Measurements from ENCODE around the gene LIAS. TPM values are rescaled to one million over a fixed set of nuclear protein-coding genes. Genes with fewer than 3 reads are reported as not detected.
"Not testable (repeated sequence)": the region's sequence is repeated elsewhere in the genome, so short reads cannot be mapped to it uniquely, and the experiment has no call there.

LIAS gene
- total RNA-seq, 1 experiment from 2014 or later, result 23.1 TPM

GRCh38 chr4:39505581-39505980, 46.7 kb downstream of the LIAS start:
- Mint-ChIP-seq H3K4me3 (no peak overlapping the region), H3K36me3 (peaks cover 90% of the 10 kb centered on the region), H3K27me3 (ENCODE audit: low read depth) (no peaks in the 10 kb centered on the region), H3K27ac (no peak overlapping the region), H3K9me3 (no peaks in the 10 kb centered on the region), H3K4me1 (no peaks in the 10 kb centered on the region)
- ChIA-PET CTCF (no interaction called here), POLR2A (interaction anchor here (1.5 kb wide), 1 partner anchor 47 kb away, joined by 3 read pairs; the partner anchor contains the start of genes LIAS and RPL9)
- DNase-seq (ENCODE audit: low spot score) (no peak), ATAC-seq (no peak)
- TF ChIP-seq PRDM15 (CRISPR knock-in tag; IDR thresholded peaks at IDR 0.05) (no peak), RELA (CRISPR knock-in tag; IDR thresholded peaks at IDR 0.05; ENCODE audit: borderline replicate concordance) (no peak), EMX1 (CRISPR knock-in tag; IDR thresholded peaks at IDR 0.05) (no peak), ZBTB43 (CRISPR knock-in tag; IDR thresholded peaks at IDR 0.05) (no peak), FOXK1 (CRISPR knock-in tag; IDR thresholded peaks at IDR 0.05) (no peak)

GRCh38 chr4:39510348-39510929, 51.6 kb downstream of the LIAS start:
- TF ChIP-seq GRHL2 (CRISPR knock-in tag; IDR thresholded peaks at IDR 0.05; ENCODE audit: insufficient replicate concordance, severe bottlenecking), result no peak
- POLR2A ChIA-PET, result no interaction called here
- DNase-seq (ENCODE audit: low spot score) (no peak), ATAC-seq (no peak)
- peaks cover 73% of the 10 kb centered on the region for H3K36me3 Mint-ChIP-seq
- H3K4me1 Mint-ChIP-seq, result no peaks in the 10 kb centered on the region
- no peaks in the 10 kb centered on the region for H3K9me3 Mint-ChIP-seq
- H3K27me3 Mint-ChIP-seq (ENCODE audit: low read depth), result no peaks in the 10 kb centered on the region
- no peak overlapping the region for H3K4me3 Mint-ChIP-seq
- CTCF ChIA-PET, result interaction anchor here (0.5 to 1.3 kb wide), 3 partner anchors 17 to 49 kb away, joined by 3 read pairs; partner anchors contain the start of gene UGDH
- no peak overlapping the region for H3K27ac Mint-ChIP-seq

GRCh38 chr4:39514266-39514665, 55.4 kb downstream of the LIAS start:
- CTCF ChIA-PET; H3K4me1 Mint-ChIP-seq; DNase-seq (ENCODE audit: low spot score); POLR2A ChIA-PET; H3K27ac Mint-ChIP-seq; H3K9me3 Mint-ChIP-seq; H3K27me3 Mint-ChIP-seq (ENCODE audit: low read depth); H3K4me3 Mint-ChIP-seq; ATAC-seq: not testable (repeated sequence)
- peaks cover 59% of the 10 kb centered on the region for H3K36me3 Mint-ChIP-seq

GRCh38 chr4:39514888-39515401, 56.1 kb downstream of the LIAS start:
- DNase-seq (ENCODE audit: low spot score) (no peak), ATAC-seq (no peak)
- Mint-ChIP-seq H3K4me1 (no peaks in the 10 kb centered on the region), H3K27ac (peak overlapping the region; percentile 84), H3K4me3 (no peak overlapping the region), H3K27me3 (ENCODE audit: low read depth) (no peaks in the 10 kb centered on the region), H3K9me3 (no peaks in the 10 kb centered on the region), H3K36me3 (peaks cover 55% of the 10 kb centered on the region)
- CTCF ChIA-PET, result no interaction called here
- POLR2A ChIA-PET, result no interaction called here
- TF ChIP-seq GRHL2 (CRISPR knock-in tag; IDR thresholded peaks at IDR 0.05; ENCODE audit: insufficient replicate concordance, severe bottlenecking), result no peak
- TF ChIP-seq ATF3 (CRISPR knock-in tag; conservative IDR thresholded peaks at IDR 0.05), result no peak
- TF ChIP-seq GABPB1 (CRISPR knock-in tag; IDR thresholded peaks at IDR 0.05), result peak; percentile 69

- H3K4me3 Mint-ChIP-seq; POLR2A ChIA-PET; ATAC-seq; H3K9me3 Mint-ChIP-seq; H3K27me3 Mint-ChIP-seq (ENCODE audit: low read depth); H3K27ac Mint-ChIP-seq; DNase-seq (ENCODE audit: low spot score); H3K4me1 Mint-ChIP-seq; CTCF ChIA-PET: not testable (repeated sequence)
- H3K36me3 Mint-ChIP-seq, result peaks cover 47% of the 10 kb centered on the region
Measured at GRCh38 chr4:39515669-39516401, 57.0 kb downstream of the LIAS start.
